Peyer's patch (tissue), 4 donors: ENCODE data around the gene SH3GL1.

Experiments used
- CTCF ChIP-seq, 6 experiments: fragments of 450-650 bp in 4 of 6; fragments of 200-600 bp in 2 of 6; sonication (generic) in 1 of 6; IDR thresholded peaks; one replicate each; pipeline ENCODE4 v1.5.1; 2017 to 2019; ENCODE audit warnings: antibody characterized with exemption in 6 of 6, mild to moderate bottlenecking in 3 of 6, moderate library complexity in 1 of 6
- POLR2A ChIP-seq, 2 donors: fragments of 450-650 bp; IDR thresholded peaks; one replicate each; pipeline ENCODE4 v1.5.1; 2017; ENCODE audit warnings: antibody characterized with exemption in 2 of 2, mild to moderate bottlenecking in 2 of 2, moderate library complexity in 2 of 2

DNA sequence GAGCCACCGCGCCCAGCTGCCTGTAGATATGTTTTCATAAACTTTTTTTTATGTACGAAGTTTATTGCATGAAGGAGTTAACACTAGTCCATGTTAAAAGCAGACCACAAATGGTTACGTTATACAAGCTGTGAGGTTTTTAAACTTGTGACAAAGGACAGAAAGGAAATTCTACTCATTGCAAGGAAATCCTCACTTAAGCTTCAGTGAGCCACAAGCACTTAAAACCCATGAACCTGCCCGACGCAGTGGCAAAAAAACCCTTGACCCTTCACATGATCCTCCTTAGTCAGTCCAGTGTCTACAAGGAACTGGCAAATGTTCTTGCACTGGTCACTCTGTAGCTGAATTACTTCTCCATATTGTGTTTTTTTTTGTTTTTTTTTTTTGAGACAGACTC is 52.8 kb downstream of the SH3GL1 start:
- no peak for TF ChIP-seq CTCF (IDR thresholded peaks at IDR 0.05)
- no peak for TF ChIP-seq POLR2A (IDR thresholded peaks at IDR 0.05)
